H1 (cell line): ENCODE results near the gene ZBTB20. TPM values are rescaled to one million over a fixed set of nuclear protein-coding genes. Genes with fewer than 3 reads are reported as not detected.

Source experiments
- CTCF ChIA-PET: fragments of 300-600 bp; sonication (Branson Sonifier 250); formaldehyde crosslinking; loops from one replicate; lab custom pipeline; 2021; ENCODE audit not compliant: partially characterized antibody; lab: Charles Lee
- POLR2A ChIA-PET: fragments of 300-600 bp; sonication (Branson Sonifier 250); formaldehyde crosslinking; loops from one replicate; lab custom pipeline; 2021; ENCODE audit warnings: inconsistent platforms; ENCODE audit not compliant: partially characterized antibody; lab: Charles Lee
- DNase-seq, 2 experiments: peaks; one replicate each; pipeline versions ENCODE4 v3.0.0 to v3.0.0-alpha.2; 2010 to 2022; ENCODE audit warnings: low spot score in 2 of 2, low read depth in 1 of 2, mixed read lengths in 1 of 2
- FAIRE-seq: peaks from 2 replicates; lab custom pipeline; 2011; peaks lifted over from hg19 to GRCh38; lab: Jason Lieb, UNC
- H2AFZ ChIP-seq: 2 replicates; pipeline ENCODE4 v1.8.1; 2012; ENCODE audit warnings: low read length, inconsistent platforms
- H2AK5ac ChIP-seq: 2 replicates; pipeline ENCODE4 v1.6.1; 2013; ENCODE audit warnings: low read depth, low read length
- H2BK120ac ChIP-seq: replicated peaks from 2 replicates; pipeline ENCODE3; 2013; ENCODE audit warnings: low read depth, low read length, inconsistent platforms
- H2BK12ac ChIP-seq: 2 replicates; pipeline ENCODE4 v1.6.1; 2013; ENCODE audit warnings: low read depth, low read length
- H2BK15ac ChIP-seq: 2 replicates; pipeline ENCODE4 v1.6.1; 2013; ENCODE audit warnings: low read length
- H2BK20ac ChIP-seq: 2 replicates; pipeline ENCODE4 v1.6.1; 2013; ENCODE audit warnings: low read length
- H2BK5ac ChIP-seq: 2 replicates; pipeline ENCODE4 v1.6.1; 2013; ENCODE audit warnings: low read depth, low read length
- H3K14ac ChIP-seq: 2 replicates; pipeline ENCODE4 v1.6.1; 2013; ENCODE audit warnings: inconsistent platforms; ENCODE audit not compliant: insufficient read length
- H3K18ac ChIP-seq: 2 replicates; pipeline ENCODE4 v1.6.1; 2013; ENCODE audit warnings: low read length; ENCODE audit errors: extremely low read depth
- H3K23ac ChIP-seq: 2 replicates; pipeline ENCODE4 v1.6.1; 2013; ENCODE audit warnings: inconsistent platforms; ENCODE audit not compliant: insufficient read length
- H3K23me2 ChIP-seq: 2 replicates; pipeline ENCODE4 v1.6.1; 2013; ENCODE audit warnings: low read depth, low read length
- H3K27ac ChIP-seq: 2 replicates; pipeline ENCODE4 v1.6.1; 2011; ENCODE audit warnings: low read depth, low read length, inconsistent platforms
- H3K27me3 ChIP-seq, 4 experiments: replicated peaks in 1 of 4; 1 replicate in 1 of 4; 2 replicates in 3 of 4; pipeline versions ENCODE4 v1.6.1 to v1.8.1; 2011 to 2013; ENCODE audit warnings: low read length in 3 of 4, mild to moderate bottlenecking in 3 of 4, inconsistent platforms in 2 of 4, mixed read lengths in 2 of 4, moderate library complexity in 1 of 4; ENCODE audit not compliant: control insufficient read depth in 3 of 4, insufficient read depth in 3 of 4; ENCODE audit errors: extremely low read depth in 1 of 4
- H3K36me3 ChIP-seq, 4 experiments: 2 replicates each; pipeline versions ENCODE4 v1.6.1 to v1.8.1; 2011 to 2013; ENCODE audit warnings: mild to moderate bottlenecking in 4 of 4, low read length in 3 of 4, moderate library complexity in 2 of 4, control low read depth in 1 of 4, inconsistent platforms in 1 of 4; ENCODE audit not compliant: insufficient read depth in 4 of 4, control insufficient read depth in 2 of 4
- H3K4ac ChIP-seq: replicated peaks from 2 replicates; pipeline ENCODE3; 2013; ENCODE audit warnings: low read length, low read depth, mixed read lengths, inconsistent platforms; ENCODE audit not compliant: insufficient read length
- H3K4me1 ChIP-seq, 4 experiments: replicated peaks in 1 of 4; 1 replicate in 1 of 4; 2 replicates in 3 of 4; pipeline versions ENCODE4 v1.6.1 to v1.8.1; 2011 to 2013; ENCODE audit warnings: low read length in 3 of 4, inconsistent platforms in 2 of 4, mixed read lengths in 1 of 4; ENCODE audit not compliant: insufficient read depth in 4 of 4, control insufficient read depth in 3 of 4
- H3K4me2 ChIP-seq, 2 experiments: 2 replicates each; pipeline versions ENCODE4 v1.6.1 to v1.8.1; 2011 to 2013; ENCODE audit warnings: low read depth in 2 of 2, low read length in 2 of 2, control low read depth in 1 of 2, inconsistent platforms in 1 of 2, mild to moderate bottlenecking in 1 of 2; ENCODE audit not compliant: insufficient read depth in 1 of 2
- H3K4me3 ChIP-seq, 4 experiments: fragments of 200-600, 300-600 bp in 1 of 4; sonication (generic), shearing (Covaris generic), sonication (Bioruptor Twin) in 1 of 4; 2 replicates each; pipeline versions ENCODE4 v1.5.1 to v1.8.1; 2011 to 2016; ENCODE audit warnings: low read length in 4 of 4, low read depth in 3 of 4, control low read depth in 2 of 4, inconsistent platforms in 2 of 4, mild to moderate bottlenecking in 2 of 4, mixed read lengths in 1 of 4, moderate library complexity in 1 of 4; ENCODE audit not compliant: insufficient read depth in 2 of 4; ENCODE audit errors: extremely low read depth in 1 of 4
- H3K56ac ChIP-seq: replicated peaks from 2 replicates; pipeline ENCODE3; 2013; ENCODE audit warnings: low read depth, mild to moderate bottlenecking, mixed read lengths, low read length, inconsistent platforms; ENCODE audit not compliant: insufficient read length
- H3K79me1 ChIP-seq: 2 replicates; pipeline ENCODE4 v1.6.1; 2013; ENCODE audit warnings: low read depth, low read length, control low read depth
- H3K79me2 ChIP-seq, 2 experiments: 2 replicates each; pipeline versions ENCODE4 v1.6.1 to v1.8.1; 2012 to 2013; ENCODE audit warnings: low read length in 2 of 2, mild to moderate bottlenecking in 2 of 2, inconsistent platforms in 1 of 2; ENCODE audit not compliant: insufficient read depth in 2 of 2, control insufficient read depth in 1 of 2
- H3K9ac ChIP-seq, 4 experiments: replicated peaks in 1 of 4; 1 replicate in 1 of 4; 2 replicates in 3 of 4; pipeline versions ENCODE4 v1.6.1 to v1.8.1; 2011 to 2013; ENCODE audit warnings: low read depth in 3 of 4, low read length in 3 of 4, control low read depth in 2 of 4, mild to moderate bottlenecking in 2 of 4, moderate library complexity in 2 of 4, inconsistent platforms in 1 of 4; ENCODE audit errors: extremely low read depth in 1 of 4
- H3K9me3 ChIP-seq, 2 experiments: 2 replicates each; pipeline versions ENCODE4 v1.6.1 to v1.8.1; 2012 to 2013; ENCODE audit warnings: mild to moderate bottlenecking in 2 of 2, moderate library complexity in 2 of 2, control low read depth in 1 of 2, inconsistent platforms in 1 of 2, low read depth in 1 of 2, low read length in 1 of 2, mixed read lengths in 1 of 2; ENCODE audit not compliant: insufficient read depth in 2 of 2
- H4K20me1 ChIP-seq, 2 experiments: replicated peaks in 1 of 2; 2 replicates each; pipeline versions ENCODE3 to v1.8.1; 2011 to 2013; ENCODE audit warnings: inconsistent platforms in 2 of 2, low read length in 2 of 2, mild to moderate bottlenecking in 1 of 2; ENCODE audit not compliant: insufficient read depth in 2 of 2, control insufficient read depth in 1 of 2
- H4K5ac ChIP-seq: 2 replicates; pipeline ENCODE4 v1.6.1; 2013; ENCODE audit warnings: low read length, low read depth, mixed read lengths, inconsistent platforms; ENCODE audit not compliant: insufficient read length
- H4K8ac ChIP-seq: 2 replicates; pipeline ENCODE4 v1.8.0; 2013; ENCODE audit warnings: mild to moderate bottlenecking, moderate library complexity, low read length, inconsistent platforms; ENCODE audit not compliant: insufficient read depth; ENCODE audit errors: extremely low read depth
- H4K91ac ChIP-seq: replicated peaks from 2 replicates; pipeline ENCODE3; 2013; ENCODE audit warnings: low read length, mixed read lengths, inconsistent platforms; ENCODE audit not compliant: insufficient read length
- ASH2L ChIP-seq: fragments of 200-600, 300-600 bp; sonication (generic); IDR thresholded peaks from one replicate; pipeline ENCODE4 v1.7.1; 2017; ENCODE audit warnings: low read length
- CEBPB ChIP-seq: IDR thresholded peaks from 2 replicates; pipeline ENCODE4 v1.6.1; 2012; ENCODE audit warnings: low read depth, low read length
- CTBP2 ChIP-seq: IDR thresholded peaks from 2 replicates; pipeline ENCODE4 v1.7.0; 2011; ENCODE audit warnings: borderline replicate concordance, mild to moderate bottlenecking, moderate library complexity, mixed read lengths, low read length; ENCODE audit not compliant: insufficient read depth, insufficient read length
- E2F6 ChIP-seq: IDR thresholded peaks from 2 replicates; pipeline ENCODE4 v1.6.1; 2012; ENCODE audit warnings: inconsistent platforms
- GTF2F1 ChIP-seq: IDR thresholded peaks from 2 replicates; pipeline ENCODE4 v1.6.1; 2012; ENCODE audit warnings: low read depth, low read length, improper control_type of control experiment, borderline replicate concordance
- HDAC6 ChIP-seq: IDR thresholded peaks from one replicate; pipeline ENCODE4 v1.7.1; 2012; ENCODE audit warnings: low read depth, mild to moderate bottlenecking, inconsistent platforms, low read length, moderate library complexity
- JUN ChIP-seq: IDR thresholded peaks from 2 replicates; pipeline ENCODE4 v1.6.1; 2011; ENCODE audit warnings: low read depth, mild to moderate bottlenecking, improper control_type of control experiment, low read length
- KDM5A ChIP-seq: fragments of 200-600 bp; IDR thresholded peaks from 2 replicates; pipeline ENCODE4 v1.7.1; 2012; ENCODE audit warnings: mild to moderate bottlenecking, low read length, inconsistent platforms, mixed read lengths
- MAX ChIP-seq: IDR thresholded peaks from 2 replicates; pipeline ENCODE4 v1.6.1; 2012; ENCODE audit warnings: inconsistent platforms
- POLR2A ChIP-seq, 2 experiments: IDR thresholded peaks; 1 replicate in 1 of 2; 2 replicates in 1 of 2; pipeline ENCODE4 v1.6.1; 2011; ENCODE audit warnings: low read depth in 2 of 2, low read length in 2 of 2, mild to moderate bottlenecking in 2 of 2; ENCODE audit errors: control extremely low read depth in 1 of 2
- RBBP5 ChIP-seq: IDR thresholded peaks from 2 replicates; pipeline ENCODE4 v1.7.1; 2012; ENCODE audit warnings: low read depth, mild to moderate bottlenecking, inconsistent platforms, low read length, moderate library complexity, borderline replicate concordance
- RNF2 ChIP-seq: fragments of 200-900, 300-1000 bp; sonication (generic); IDR thresholded peaks from 2 replicates; pipeline ENCODE4 v1.7.1; 2016; ENCODE audit warnings: borderline replicate concordance, low read depth, mild to moderate bottlenecking, antibody characterized with exemption, low read length; ENCODE audit not compliant: poor library complexity, severe bottlenecking; ENCODE audit errors: missing control alignments
- RXRA ChIP-seq: IDR thresholded peaks from 2 replicates; pipeline ENCODE4 v1.6.1; 2011; ENCODE audit warnings: low read depth, mild to moderate bottlenecking, low read length, moderate library complexity; ENCODE audit not compliant: insufficient read depth
- WGBS, 2 experiments: shearing (Covaris generic) in 1 of 2; methylation state at CpG; one replicate each; pipeline versions ENCODE4 v1.1.6 to v1.1.7; 2013 to 2015; ENCODE audit warnings: low lambda C conversion rate in 2 of 2, mixed read lengths in 2 of 2, inconsistent platforms in 1 of 2, low coverage in 1 of 2, missing lambda C conversion rate in 1 of 2; ENCODE audit not compliant: insufficient replicate concordance in 2 of 2, insufficient coverage in 1 of 2, insufficient read length in 1 of 2; ENCODE audit errors: extremely low coverage in 1 of 2, missing lambda C conversion rate in 1 of 2; 5-methylcytosine and 5-hydroxymethylcytosine counted together
- polyA plus RNA-seq, 7 experiments: library from polyadenylated mRNA; depleted of rRNA in 3 of 7; stranded (reverse) in 5 of 7; unstranded in 2 of 7; fragments of >200 nt in 5 of 7; fragments of 200-250 nt in 2 of 7; gene quantifications; 1 replicate in 5 of 7; 2 replicates in 1 of 7; 4 replicates in 1 of 7; pipeline versions ENCODE4 v1.2.1 to v1.2.3, GENCODE V29; 2011 to 2013; ENCODE audit warnings: missing spikeins in 2 of 7, mixed read lengths in 2 of 7
- total RNA-seq: library from RNA; stranded (reverse); fragmentation: NEBNext Ultra II Directional; extraction: Animal tissue kit (Norgen Biotek cat#: 25700); gene quantifications from 2 replicates; pipeline ENCODE4 v1.2.1, GENCODE V29; 2021

The ZBTB20 gene
- total and polyA plus RNA-seq, 2 of the 8 experiments (the other 6 are each of a cell fraction or from before 2014, with no cell fraction given), result 0.35 to 1.3 TPM

GRCh38 chr3:114466816-114467215 lies 680.3 kb downstream of the ZBTB20 start:
- H2BK12ac ChIP-seq, result no peak overlapping the region
- no peaks in the 10 kb centered on the region for H3K23me2 ChIP-seq
- H4K5ac ChIP-seq, result no peak overlapping the region
- ChIA-PET CTCF (interaction anchor here (0.6 to 2.0 kb wide), 2 partner anchors 83 to 91 kb away, joined by 3 to 4 read pairs; no protein-coding TSS in a partner anchor), POLR2A (no interaction called here)
- no peak overlapping the region for H2AFZ ChIP-seq
- no peak overlapping the region for H3K9ac ChIP-seq
- no peak overlapping the region for H2BK5ac ChIP-seq
- H3K18ac ChIP-seq, result no peak overlapping the region
- H3K36me3 ChIP-seq, result no peaks in the 10 kb centered on the region
- H3K4me2 ChIP-seq, result no peak overlapping the region
- H2AK5ac ChIP-seq, result no peak overlapping the region
- H3K56ac ChIP-seq, result no peak overlapping the region
- no peak overlapping the region for H4K91ac ChIP-seq
- H4K20me1 ChIP-seq, result no peaks in the 10 kb centered on the region
- H3K14ac ChIP-seq, result no peak overlapping the region
- H2BK20ac ChIP-seq, result no peak overlapping the region
- no peak overlapping the region for H4K8ac ChIP-seq
- no peak overlapping the region for H2BK120ac ChIP-seq
- no peak overlapping the region for H3K4me3 ChIP-seq
- no peak overlapping the region for H3K4ac ChIP-seq
- FAIRE-seq, result no peak
- no peak overlapping the region for H3K23ac ChIP-seq
- WGBS, 2 experiments, result 89% methylated on average over 4 of the region's 4 CpGs; no CpG with 5 or more reads in 1 of the 2 experiments
- H3K79me1 ChIP-seq, result no peaks in the 10 kb centered on the region
- no peak for DNase-seq
- no peak overlapping the region for H2BK15ac ChIP-seq
- H3K4me1 ChIP-seq, result peaks cover 0 to 5% (median 0%) of the 10 kb centered on the region in 4 experiments; a peak in 1 of 7 replicates
- no peaks in the 10 kb centered on the region for H3K9me3 ChIP-seq
- H3K27ac ChIP-seq, result no peak overlapping the region
- H3K27me3 ChIP-seq, result no peaks in the 10 kb centered on the region
- H3K79me2 ChIP-seq, result no peaks in the 10 kb centered on the region
- TF ChIP-seq RBBP5 (no peak), KDM5A (no peak), RXRA (no peak), POLR2A (IDR thresholded peaks at IDR 0.05; ENCODE audit: control extremely low read depth in 1 of 2, low read depth in 2 of 2, low read length in 2 of 2) (no peak), RNF2 (no peak), CEBPB (no peak), E2F6 (no peak), HDAC6 (no peak), CTBP2 (no peak), GTF2F1 (no peak), MAX (no peak), JUN (no peak), ASH2L (no peak)
